IPS-15b (cell line): ENCODE measurements around the gene GLDN.

Experiments used
- H3K27me3 ChIP-seq: one replicate; pipeline ENCODE4 v1.6.1; 2013; ENCODE audit warnings: low read length; ENCODE audit not compliant: control insufficient read depth, insufficient read depth
- H3K36me3 ChIP-seq: one replicate; pipeline ENCODE4 v1.6.1; 2013; ENCODE audit warnings: low read length; ENCODE audit not compliant: control insufficient read depth, insufficient read depth
- H3K4me1 ChIP-seq: one replicate; pipeline ENCODE4 v1.6.1; 2013; ENCODE audit warnings: mild to moderate bottlenecking, low read length; ENCODE audit not compliant: control insufficient read depth, insufficient read depth
- H3K4me3 ChIP-seq: one replicate; pipeline ENCODE4 v1.5.1; 2013; ENCODE audit warnings: low read depth, low read length
- H3K9ac ChIP-seq: one replicate; pipeline ENCODE4 v1.6.1; 2013; ENCODE audit warnings: low read depth, mild to moderate bottlenecking, low read length
- H3K9me3 ChIP-seq: one replicate; pipeline ENCODE4 v1.6.1; 2013; ENCODE audit warnings: mild to moderate bottlenecking, low read length; ENCODE audit not compliant: control insufficient read depth, insufficient read depth

Gene GLDN

GRCh38 chr15:51327081-51327480, 14.4 kb upstream of the GLDN start:
- no peak overlapping the region for H3K4me3 ChIP-seq
- H3K27me3 ChIP-seq = no peaks in the 10 kb centered on the region
- no peaks in the 10 kb centered on the region for H3K36me3 ChIP-seq
- no peaks in the 10 kb centered on the region for H3K4me1 ChIP-seq
- H3K9ac ChIP-seq = no peak overlapping the region
- no peaks in the 10 kb centered on the region for H3K9me3 ChIP-seq

GRCh38 chr15:51328926-51329325, 12.5 kb upstream of the GLDN start:
- Histone ChIP-seq H3K4me3 (no peak overlapping the region), H3K9me3 (no peaks in the 10 kb centered on the region), H3K27me3 (no peaks in the 10 kb centered on the region), H3K4me1 (no peaks in the 10 kb centered on the region), H3K36me3 (no peaks in the 10 kb centered on the region), H3K9ac (no peak overlapping the region)

GRCh38 chr15:51331141-51331540, 10.3 kb upstream of the GLDN start:
- no peaks in the 10 kb centered on the region for H3K9me3 ChIP-seq
- no peaks in the 10 kb centered on the region for H3K36me3 ChIP-seq
- H3K4me3 ChIP-seq = no peak overlapping the region
- H3K9ac ChIP-seq = no peak overlapping the region
- H3K27me3 ChIP-seq = no peaks in the 10 kb centered on the region
- no peaks in the 10 kb centered on the region for H3K4me1 ChIP-seq

GRCh38 chr15:51332206-51333147, 9.0 kb upstream of the GLDN start:
- H3K27me3 ChIP-seq = no peaks in the 10 kb centered on the region
- H3K9ac ChIP-seq = no peak overlapping the region
- H3K4me1 ChIP-seq = no peaks in the 10 kb centered on the region

GRCh38 chr15:51333571-51333970, 7.9 kb upstream of the GLDN start:
- Histone ChIP-seq H3K36me3 (no peaks in the 10 kb centered on the region), H3K9ac (no peak overlapping the region), H3K27me3 (peaks cover 4% of the 10 kb centered on the region), H3K9me3 (no peaks in the 10 kb centered on the region), H3K4me3 (no peak overlapping the region), H3K4me1 (no peaks in the 10 kb centered on the region)

More at GRCh38 chr15:51332206-51333147, 9.0 kb upstream of the GLDN start:
- H3K36me3 ChIP-seq = no peaks in the 10 kb centered on the region
- H3K4me3 ChIP-seq = no peak overlapping the region
- no peaks in the 10 kb centered on the region for H3K9me3 ChIP-seq

- Histone ChIP-seq H3K9ac (no peak overlapping the region), H3K4me1 (no peaks in the 10 kb centered on the region), H3K27me3 (peaks cover 7% of the 10 kb centered on the region), H3K36me3 (no peaks in the 10 kb centered on the region), H3K4me3 (no peak overlapping the region), H3K9me3 (no peaks in the 10 kb centered on the region)
Measured at GRCh38 chr15:51334011-51334451, 7.4 kb upstream of the GLDN start.

- Histone ChIP-seq H3K9ac (no peak overlapping the region), H3K4me1 (no peaks in the 10 kb centered on the region), H3K27me3 (peaks cover 16% of the 10 kb centered on the region), H3K4me3 (no peak overlapping the region), H3K9me3 (no peaks in the 10 kb centered on the region), H3K36me3 (no peaks in the 10 kb centered on the region)
Measured at GRCh38 chr15:51335087-51335486, 6.4 kb upstream of the GLDN start.

- Histone ChIP-seq H3K4me3 (no peak overlapping the region), H3K27me3 (peaks cover 23% of the 10 kb centered on the region), H3K36me3 (no peaks in the 10 kb centered on the region), H3K9ac (no peak overlapping the region), H3K9me3 (no peaks in the 10 kb centered on the region), H3K4me1 (no peaks in the 10 kb centered on the region)
Measured at GRCh38 chr15:51335538-51336410, 5.7 kb upstream of the GLDN start.

- Histone ChIP-seq H3K9me3 (no peaks in the 10 kb centered on the region), H3K4me1 (no peaks in the 10 kb centered on the region), H3K27me3 (peaks cover 50% of the 10 kb centered on the region), H3K4me3 (no peak within 1 kb of the TSS), H3K9ac (no peak within 1 kb of the TSS), H3K36me3 (no peaks in the 10 kb centered on the region)
Measured at GRCh38 chr15:51338496-51338895, 3.0 kb upstream of the GLDN start, which contains the start of gene CYP19A1. TSS of gene CYP19A1 (minus strand) at chr15:51338596. CDS start at chr15:51242912, 95,684 bp downstream.

- Histone ChIP-seq H3K27me3 (peaks cover 63% of the 10 kb centered on the region), H3K9me3 (no peaks in the 10 kb centered on the region), H3K36me3 (no peaks in the 10 kb centered on the region), H3K4me3 (peak overlapping the region; percentile 65), H3K9ac (no peak overlapping the region), H3K4me1 (no peaks in the 10 kb centered on the region)
Measured at GRCh38 chr15:51342227-51342999, 958 bp downstream of the GLDN start.

GRCh38 chr15:51343466-51343865, 2.0 kb downstream of the GLDN start:
- Histone ChIP-seq H3K27me3 (peaks cover 59% of the 10 kb centered on the region), H3K9me3 (no peaks in the 10 kb centered on the region), H3K4me1 (no peaks in the 10 kb centered on the region), H3K36me3 (no peaks in the 10 kb centered on the region), H3K9ac (no peak overlapping the region), H3K4me3 (no peak overlapping the region)
